Esophagus muscularis mucosa (tissue), 4 donors: ENCODE data around the gene TMED5.

ENCODE experiments used
- CTCF ChIP-seq, 3 experiments: fragments of 200-600 bp in 2 of 3; fragments of 450-650 bp in 1 of 3; sonication (generic) in 2 of 3; IDR thresholded peaks; one replicate each; pipeline ENCODE4 v1.5.1; 2017 to 2019; ENCODE audit warnings: antibody characterized with exemption in 3 of 3, mild to moderate bottlenecking in 2 of 3, moderate library complexity in 1 of 3
- EP300 ChIP-seq: sonication (generic); formaldehyde crosslinking; IDR thresholded peaks from one replicate; pipeline ENCODE4 v1.6.1; 2017; ENCODE audit warnings: antibody characterized with exemption
- POLR2A ChIP-seq: fragments of 450-650 bp; IDR thresholded peaks from one replicate; pipeline ENCODE4 v1.6.1; 2017; ENCODE audit warnings: antibody characterized with exemption, moderate library complexity, mild to moderate bottlenecking, low read depth
- POLR2AphosphoS5 ChIP-seq, 2 donors: sonication (generic); formaldehyde crosslinking; IDR thresholded peaks; one replicate each; pipeline ENCODE4 v1.6.1; 2017; ENCODE audit warnings: antibody characterized with exemption in 2 of 2

GRCh38 chr1:93207211-93207610, 27.0 kb upstream of the TMED5 start:
- TF ChIP-seq CTCF (IDR thresholded peaks at IDR 0.05) (no peak), POLR2A (no peak), POLR2AphosphoS5 (IDR thresholded peaks at IDR 0.05) (no peak), EP300 (no peak)
